HCT116 (cell line): Measurements from ENCODE around the gene ABHD1.

Source experiments
- CEBPB ChIP-seq: IDR thresholded peaks from 2 replicates; pipeline ENCODE4 v1.6.1; 2012; ENCODE audit warnings: low read depth
- CTCF ChIP-seq, 3 experiments: fragments of 200-600 bp in 1 of 3; sonication (generic) in 1 of 3; IDR thresholded peaks in 2 of 3; conservative IDR thresholded peaks in 1 of 3; 2 replicates each; pipeline ENCODE4 v1.5.1; 2012 to 2017; ENCODE audit warnings: low read depth in 2 of 3, low read length in 2 of 3, antibody characterized with exemption in 1 of 3, borderline replicate concordance in 1 of 3, control low read depth in 1 of 3, mild to moderate bottlenecking in 1 of 3, mixed read lengths in 1 of 3, mixed run types in 1 of 3, moderate library complexity in 1 of 3; ENCODE audit not compliant: insufficient read depth in 1 of 3
- ELF1 ChIP-seq: IDR thresholded peaks from 2 replicates; pipeline ENCODE4 v1.6.1; 2012; ENCODE audit warnings: low read depth, borderline replicate concordance
- FOSL1 ChIP-seq: IDR thresholded peaks from 2 replicates; pipeline ENCODE4 v1.6.1; 2012; ENCODE audit warnings: low read depth
- JUND ChIP-seq: IDR thresholded peaks from 2 replicates; pipeline ENCODE4 v1.6.1; 2012
- MAX ChIP-seq: IDR thresholded peaks from 2 replicates; pipeline ENCODE4 v1.6.1; 2012
- POLR2A ChIP-seq: IDR thresholded peaks from 2 replicates; pipeline ENCODE4 v1.7.0; 2011; ENCODE audit warnings: borderline replicate concordance; ENCODE audit not compliant: insufficient read depth, insufficient read length; ENCODE audit errors: extremely low read depth
- RAD21 ChIP-seq: IDR thresholded peaks from 2 replicates; pipeline ENCODE4 v1.6.1; 2012; ENCODE audit warnings: low read depth, mild to moderate bottlenecking
- SP1 ChIP-seq: IDR thresholded peaks from 2 replicates; pipeline ENCODE4 v1.6.1; 2012; ENCODE audit warnings: low read depth
- SRF ChIP-seq: IDR thresholded peaks from 2 replicates; pipeline ENCODE4 v1.6.1; 2012; ENCODE audit warnings: low read depth
- YY1 ChIP-seq: IDR thresholded peaks from 2 replicates; pipeline ENCODE4 v1.6.1; 2011; ENCODE audit warnings: low read length, low read depth, moderate library complexity, mild to moderate bottlenecking; ENCODE audit not compliant: insufficient replicate concordance; ENCODE audit errors: extremely low read depth
- ZNF274 ChIP-seq: fragments of 200-500 bp; sonication (Bioruptor generic); IDR thresholded peaks from 2 replicates; pipeline ENCODE4 v1.6.1; 2014; ENCODE audit warnings: mild to moderate bottlenecking, low read depth, low read length, inconsistent platforms

GRCh38 chr2:27149570-27150405 lies 26.2 kb downstream of the ABHD1 start:
- TF ChIP-seq CTCF (IDR thresholded peaks at IDR 0.05 in 2 of 3, conservative IDR thresholded peaks at IDR 0.05 in 1 of 3; ENCODE audit: borderline replicate concordance in 1 of 3, insufficient read depth in 1 of 3, low read depth in 2 of 3, low read length in 2 of 3) (no peak), MAX (no peak), YY1 (no peak), CEBPB (no peak), JUND (no peak), RAD21 (no peak), POLR2A (no peak), SP1 (no peak), ZNF274 (no peak), ELF1 (no peak), FOSL1 (no peak), SRF (no peak)
